Tibial artery (tissue), 4 donors: Measurements from ENCODE around the gene CDCP1.

Experiments
- DNase-seq, 2 donors: peaks; one replicate each; pipeline ENCODE4 v3.0.0-alpha.2; 2019
- H3K27ac ChIP-seq, 2 donors: fragments of 200-600 bp; sonication (generic) in 1 of 2; 1 replicate in 1 of 2; 2 replicates in 1 of 2; pipeline ENCODE4 v1.5.1; 2018 to 2019; ENCODE audit warnings: mild to moderate bottlenecking in 1 of 2
- H3K27me3 ChIP-seq, 2 donors: fragments of 200-600 bp; sonication (generic) in 1 of 2; one replicate each; pipeline versions ENCODE4 v1.5.1 to v1.6.0; 2016 to 2019
- H3K36me3 ChIP-seq, 3 donors: fragments of 200-600 bp; sonication (generic) in 2 of 3; one replicate each; pipeline ENCODE4 v1.5.1; 2016 to 2019; ENCODE audit warnings: mild to moderate bottlenecking in 2 of 3
- H3K4me1 ChIP-seq, 4 donors: fragments of 200-600 bp; sonication (generic) in 2 of 4; 1 replicate in 3 of 4; 2 replicates in 1 of 4; pipeline ENCODE4 v1.5.1; 2016 to 2019
- H3K4me3 ChIP-seq, 2 donors: fragments of 200-600 bp; sonication (generic) in 1 of 2; 1 replicate in 1 of 2; 2 replicates in 1 of 2; pipeline ENCODE4 v1.5.1; 2018 to 2019; ENCODE audit warnings: mild to moderate bottlenecking in 2 of 2
- H3K9me3 ChIP-seq, 3 donors: fragments of 200-600 bp; sonication (generic) in 1 of 3; one replicate each; pipeline ENCODE4 v1.5.1; 2016 to 2019
- intact Hi-C: fragments of 100-400 bp; cut with DNase I; formaldehyde crosslinking; loops from one replicate; pipeline ENCODE4 v1.15.0; 2023; ENCODE audit warnings: low total_unique reads
- TF ChIP-seq, protein P1 (sequence below), 2 experiments: fragments of 200-600 bp in 1 of 2; fragments of 450-650 bp in 1 of 2; IDR thresholded peaks; one replicate each; pipeline ENCODE4 v1.5.1; 2017 to 2019; ENCODE audit warnings: antibody characterized with exemption in 2 of 2, mild to moderate bottlenecking in 1 of 2, moderate library complexity in 1 of 2

CDCP1 gene

DNA sequence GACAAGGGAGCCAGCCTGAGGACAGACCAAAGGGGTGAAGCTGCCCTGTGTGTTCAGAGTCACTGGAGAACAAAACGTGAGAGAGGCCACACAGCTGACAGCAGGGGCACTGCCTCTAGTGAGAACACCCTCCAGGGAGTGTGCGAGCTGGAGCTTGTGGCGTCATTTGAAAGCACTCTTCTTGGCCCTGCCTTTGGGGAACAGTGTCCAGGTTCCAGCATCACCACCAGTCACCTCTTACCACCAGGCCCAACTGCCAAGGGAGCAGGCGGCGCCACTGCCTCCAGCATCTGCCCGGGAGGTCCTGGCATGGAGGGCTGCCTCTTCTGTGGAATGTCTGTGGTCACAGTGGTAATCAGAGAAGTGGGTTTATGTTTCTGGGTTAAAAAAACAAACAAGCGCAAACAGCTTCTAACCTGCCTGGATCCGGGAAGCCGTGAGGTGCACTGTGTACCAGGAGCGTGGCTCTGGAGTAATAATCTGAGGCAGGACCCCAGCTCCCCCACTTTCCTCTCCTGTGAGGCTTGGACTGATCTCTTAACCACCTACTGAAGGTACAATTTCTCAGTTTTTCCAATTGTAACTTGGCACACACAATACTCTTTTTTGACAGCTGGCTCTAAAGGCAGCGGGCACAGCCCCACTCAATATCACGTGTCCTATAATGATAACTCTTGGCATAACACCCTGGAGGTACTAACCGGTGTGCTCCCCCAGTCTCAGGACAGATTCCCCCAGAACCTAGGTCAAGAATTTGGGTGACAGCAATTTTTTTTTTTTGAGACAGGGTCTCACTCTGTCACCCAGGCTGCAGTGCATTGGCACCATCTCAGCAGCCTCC, 32.2 kb upstream of the CDCP1 start:
- Histone ChIP-seq H3K4me3 (no peak overlapping the region), H3K27ac (no peak overlapping the region), H3K4me1 (no peaks in the 10 kb centered on the region), H3K36me3 (no peaks in the 10 kb centered on the region), H3K27me3 (no peaks in the 10 kb centered on the region), H3K9me3 (no peaks in the 10 kb centered on the region)
- DNase-seq: no peak
- intact Hi-C loops: no loop called here
- TF ChIP-seq, protein P1, sequence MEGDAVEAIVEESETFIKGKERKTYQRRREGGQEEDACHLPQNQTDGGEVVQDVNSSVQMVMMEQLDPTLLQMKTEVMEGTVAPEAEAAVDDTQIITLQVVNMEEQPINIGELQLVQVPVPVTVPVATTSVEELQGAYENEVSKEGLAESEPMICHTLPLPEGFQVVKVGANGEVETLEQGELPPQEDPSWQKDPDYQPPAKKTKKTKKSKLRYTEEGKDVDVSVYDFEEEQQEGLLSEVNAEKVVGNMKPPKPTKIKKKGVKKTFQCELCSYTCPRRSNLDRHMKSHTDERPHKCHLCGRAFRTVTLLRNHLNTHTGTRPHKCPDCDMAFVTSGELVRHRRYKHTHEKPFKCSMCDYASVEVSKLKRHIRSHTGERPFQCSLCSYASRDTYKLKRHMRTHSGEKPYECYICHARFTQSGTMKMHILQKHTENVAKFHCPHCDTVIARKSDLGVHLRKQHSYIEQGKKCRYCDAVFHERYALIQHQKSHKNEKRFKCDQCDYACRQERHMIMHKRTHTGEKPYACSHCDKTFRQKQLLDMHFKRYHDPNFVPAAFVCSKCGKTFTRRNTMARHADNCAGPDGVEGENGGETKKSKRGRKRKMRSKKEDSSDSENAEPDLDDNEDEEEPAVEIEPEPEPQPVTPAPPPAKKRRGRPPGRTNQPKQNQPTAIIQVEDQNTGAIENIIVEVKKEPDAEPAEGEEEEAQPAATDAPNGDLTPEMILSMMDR (IDR thresholded peaks at IDR 0.05): no peak

DNA sequence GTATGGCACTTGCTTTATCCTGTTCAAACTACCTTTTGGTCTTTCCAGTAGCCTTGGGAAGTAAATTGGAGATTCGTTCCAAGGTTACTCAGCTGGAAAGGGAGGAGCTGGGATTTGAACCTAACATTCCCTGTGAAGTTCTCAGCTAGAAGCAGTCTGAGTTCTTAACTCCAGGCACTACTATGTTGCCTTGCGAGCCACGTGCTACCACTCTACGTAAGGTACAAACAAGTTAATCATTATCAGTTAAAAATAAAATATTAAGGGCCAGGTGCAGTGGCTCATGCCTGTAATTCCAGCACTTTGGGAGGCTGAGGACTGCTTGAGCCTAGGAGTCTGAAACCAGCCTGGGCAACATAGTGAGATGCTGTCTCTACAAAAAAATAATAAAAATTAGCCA, 30.7 kb upstream of the CDCP1 start:
- no peak for DNase-seq
- Histone ChIP-seq H3K36me3 (no peaks in the 10 kb centered on the region), H3K4me1 (no peaks in the 10 kb centered on the region), H3K27ac (no peak overlapping the region), H3K27me3 (no peaks in the 10 kb centered on the region), H3K4me3 (no peak overlapping the region), H3K9me3 (no peaks in the 10 kb centered on the region)
- intact Hi-C loops: no loop called here
- TF ChIP-seq, protein P1 (IDR thresholded peaks at IDR 0.05): no peak

DNA sequence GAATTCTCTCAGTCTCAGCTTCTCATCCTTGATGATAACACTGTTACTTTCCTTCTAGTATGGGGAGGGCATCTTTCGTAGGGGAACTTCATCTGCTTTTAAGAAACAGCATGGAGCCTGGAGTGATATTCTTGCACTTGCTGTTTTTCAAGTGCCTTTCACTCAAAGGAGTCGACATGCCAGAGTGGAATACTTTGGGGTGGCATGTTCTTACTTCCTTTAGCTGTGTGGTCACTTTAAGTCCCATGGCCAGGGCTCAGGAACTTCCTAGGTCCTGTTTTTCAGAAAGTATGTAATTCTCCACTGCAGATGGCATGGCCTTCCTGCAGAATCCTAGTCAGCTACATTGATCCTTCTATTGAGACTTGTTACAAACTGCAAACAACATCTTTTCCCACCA, 28.1 kb upstream of the CDCP1 start:
- no peaks in the 10 kb centered on the region for H3K9me3 ChIP-seq
- no peaks in the 10 kb centered on the region for H3K36me3 ChIP-seq
- TF ChIP-seq, protein P1 (IDR thresholded peaks at IDR 0.05): no peak
- intact Hi-C loops: no loop called here
- peaks cover 0 to 12% (median 0%) of the 10 kb centered on the region in 4 donors for H3K4me1 ChIP-seq
- no peak overlapping the region for H3K27ac ChIP-seq
- DNase-seq: no peak
- no peaks in the 10 kb centered on the region for H3K27me3 ChIP-seq
- no peak overlapping the region for H3K4me3 ChIP-seq

DNA sequence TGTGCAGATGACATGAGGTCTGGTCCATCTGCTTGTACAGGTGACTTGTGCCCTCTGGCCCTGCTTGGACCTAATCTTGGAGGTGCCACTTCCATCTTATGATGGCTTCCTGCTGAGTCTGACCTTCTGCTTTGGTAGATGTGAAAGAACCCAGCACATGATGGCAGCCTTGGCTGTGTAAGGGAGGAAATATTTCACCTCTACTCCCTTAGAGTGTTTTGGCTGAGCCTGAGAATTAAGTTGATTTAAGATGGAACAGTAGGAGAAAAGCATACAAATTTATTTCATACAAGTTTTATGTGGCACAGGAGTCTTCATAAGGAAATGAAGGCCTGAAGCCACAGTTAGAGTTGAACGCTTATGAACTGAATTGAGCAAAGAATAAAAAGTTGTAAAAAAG, 27.6 kb upstream of the CDCP1 start:
- Histone ChIP-seq H3K9me3 (no peaks in the 10 kb centered on the region), H3K4me3 (no peak overlapping the region), H3K36me3 (no peaks in the 10 kb centered on the region), H3K27me3 (no peaks in the 10 kb centered on the region), H3K4me1 (peaks cover 0 to 12% (median 0%) of the 10 kb centered on the region in 4 donors), H3K27ac (no peak overlapping the region)
- intact Hi-C loops: no loop called here
- no peak for DNase-seq
- TF ChIP-seq, protein P1 (IDR thresholded peaks at IDR 0.05): no peak

DNA sequence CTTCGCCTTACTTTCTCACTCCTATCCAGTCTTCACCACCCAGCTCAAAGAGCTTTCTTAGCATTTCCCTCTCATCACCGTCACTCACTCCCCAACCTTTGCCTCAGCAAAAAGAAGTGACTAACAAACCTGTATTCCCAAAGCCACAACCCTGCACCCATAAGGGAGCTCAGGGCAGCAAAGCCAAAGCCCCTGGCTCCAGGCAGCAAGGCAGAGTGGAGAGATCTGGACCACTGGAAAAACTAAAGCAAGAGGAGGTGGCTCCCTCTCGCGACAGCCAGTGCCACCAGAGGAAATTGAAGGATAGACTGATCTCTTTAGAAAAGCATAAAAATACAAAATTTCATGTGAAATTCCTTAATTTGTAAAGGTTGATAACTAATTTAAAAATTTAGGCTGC, 25.1 kb upstream of the CDCP1 start:
- Histone ChIP-seq H3K27ac (no peak overlapping the region), H3K4me1 (peaks cover 0 to 27% (median 5%) of the 10 kb centered on the region in 4 donors), H3K9me3 (no peaks in the 10 kb centered on the region), H3K36me3 (no peaks in the 10 kb centered on the region), H3K27me3 (no peaks in the 10 kb centered on the region), H3K4me3 (no peak overlapping the region)
- TF ChIP-seq, protein P1 (IDR thresholded peaks at IDR 0.05): no peak
- intact Hi-C loops: no loop called here
- DNase-seq: no peak
